RWPE2 (cell line): Measurements from ENCODE around the gene PAMR1.

Experiments used
- ATAC-seq: fragments of 200-7000 bp; cut with Tn5 transposase; 3 replicates; pipeline ENCODE4 v1.9.1; 2021; ENCODE audit warnings: low read depth
- DNase-seq: peaks from one replicate; pipeline ENCODE4 v3.0.0-alpha.2; 2020; ENCODE audit warnings: low spot score
- H3K27ac ChIP-seq: fragments of 450-650 bp; 2 replicates; pipeline ENCODE4 v1.5.1; 2017; ENCODE audit warnings: mild to moderate bottlenecking; ENCODE audit not compliant: poor library complexity, severe bottlenecking
- H3K27me3 ChIP-seq: fragments of 250-450 bp; sonication (Bioruptor Pico); 2 replicates; pipeline ENCODE4 v1.5.1; 2021; ENCODE audit warnings: mild to moderate bottlenecking, moderate library complexity; ENCODE audit not compliant: insufficient read depth, poor library complexity, severe bottlenecking
- H3K36me3 ChIP-seq: fragments of 250-450 bp; sonication (Bioruptor Pico); 2 replicates; pipeline ENCODE4 v1.5.1; 2020; ENCODE audit warnings: low read depth, mild to moderate bottlenecking, moderate library complexity
- H3K4me1 ChIP-seq: fragments of 250-450 bp; sonication (Bioruptor Pico); 2 replicates; pipeline ENCODE4 v1.5.1; 2021; ENCODE audit warnings: mild to moderate bottlenecking, moderate library complexity; ENCODE audit not compliant: insufficient read depth, poor library complexity, severe bottlenecking
- H3K4me3 ChIP-seq: fragments of 250-450 bp; sonication (Bioruptor Pico); 2 replicates; pipeline ENCODE4 v1.5.1; 2021; ENCODE audit warnings: mild to moderate bottlenecking, moderate library complexity; ENCODE audit not compliant: severe bottlenecking
- H3K9me3 ChIP-seq: fragments of 250-450 bp; sonication (Bioruptor Pico); 2 replicates; pipeline ENCODE4 v1.5.1; 2021; ENCODE audit warnings: mild to moderate bottlenecking, moderate library complexity; ENCODE audit not compliant: severe bottlenecking
- CTCF ChIP-seq: fragments of 450-650 bp; IDR thresholded peaks from one replicate; pipeline ENCODE4 v1.5.1; 2017; ENCODE audit warnings: mild to moderate bottlenecking, moderate library complexity; ENCODE audit not compliant: poor library complexity, severe bottlenecking

The PAMR1 gene

GRCh38 chr11:35511666-35512065, 13.8 kb downstream of the PAMR1 start:
- no peak overlapping the region for H3K27ac ChIP-seq
- H3K4me3 ChIP-seq: no peak overlapping the region
- no peaks in the 10 kb centered on the region for H3K4me1 ChIP-seq
- H3K36me3 ChIP-seq: no peaks in the 10 kb centered on the region
- H3K9me3 ChIP-seq: no peaks in the 10 kb centered on the region
- DNase-seq (no peak), ATAC-seq (peak; percentile 48; the same call in 2 of the 3 replicates)
- no peak for TF ChIP-seq CTCF
- H3K27me3 ChIP-seq: no peaks in the 10 kb centered on the region

GRCh38 chr11:35507688-35508087, 17.7 kb downstream of the PAMR1 start:
- peak; percentile 16 for TF ChIP-seq CTCF
- H3K4me1 ChIP-seq: no peaks in the 10 kb centered on the region
- DNase-seq (no peak), ATAC-seq (no peak)
- H3K27me3 ChIP-seq: peaks cover 5% of the 10 kb centered on the region
- H3K27ac ChIP-seq: no peak overlapping the region
- H3K4me3 ChIP-seq: no peak overlapping the region
- H3K9me3 ChIP-seq: peaks cover 3% of the 10 kb centered on the region
- H3K36me3 ChIP-seq: no peaks in the 10 kb centered on the region

- ATAC-seq (no peak), DNase-seq (no peak)
- Histone ChIP-seq H3K4me3 (no peak overlapping the region), H3K9me3 (peaks cover 3% of the 10 kb centered on the region), H3K36me3 (no peaks in the 10 kb centered on the region), H3K4me1 (no peaks in the 10 kb centered on the region), H3K27ac (no peak overlapping the region), H3K27me3 (peaks cover 5% of the 10 kb centered on the region)
- no peak for TF ChIP-seq CTCF
Measured at GRCh38 chr11:35501776-35502175, 23.6 kb downstream of the PAMR1 start.

GRCh38 chr11:35500744-35501143, 24.7 kb downstream of the PAMR1 start:
- no peak for ATAC-seq
- no peak overlapping the region for H3K27ac ChIP-seq
- peaks cover 5% of the 10 kb centered on the region for H3K27me3 ChIP-seq
- H3K4me1 ChIP-seq: no peaks in the 10 kb centered on the region
- no peaks in the 10 kb centered on the region for H3K36me3 ChIP-seq
- no peak overlapping the region for H3K4me3 ChIP-seq
- H3K9me3 ChIP-seq: peaks cover 3% of the 10 kb centered on the region
- no peak for TF ChIP-seq CTCF
- no peak for DNase-seq

- Histone ChIP-seq H3K27ac (no peak overlapping the region), H3K27me3 (no peaks in the 10 kb centered on the region), H3K36me3 (no peaks in the 10 kb centered on the region), H3K4me1 (no peaks in the 10 kb centered on the region), H3K4me3 (no peak overlapping the region), H3K9me3 (no peaks in the 10 kb centered on the region)
- DNase-seq (no peak), ATAC-seq (no peak)
- no peak for TF ChIP-seq CTCF
Measured at GRCh38 chr11:35496416-35496815, 29.0 kb downstream of the PAMR1 start.
